NT2/D1 (cell line): Measurements from ENCODE around the gene HMGB1.

ENCODE experiments used
- SUZ12 ChIP-seq: IDR thresholded peaks from 2 replicates; pipeline ENCODE4 v1.6.1; 2011; ENCODE audit not compliant: insufficient read length, insufficient read depth; ENCODE audit errors: extremely low read depth
- ZNF274 ChIP-seq: IDR thresholded peaks from 2 replicates; pipeline ENCODE4 v1.6.1; 2011; ENCODE audit warnings: mild to moderate bottlenecking, low read depth, low read length

GRCh38 chr13:30479154-30479882 is 13.6 kb upstream of the HMGB1 start:
- TF ChIP-seq ZNF274 (no peak), SUZ12 (no peak)
